Fibroblast of peridontal ligament (primary cell): ENCODE results near the gene CLIC6.

Source experiments
- DNase-seq: peaks from one replicate; pipeline ENCODE4 v3.0.0-alpha.2; 2010; ENCODE audit errors: extremely low read depth

The CLIC6 gene

DNA sequence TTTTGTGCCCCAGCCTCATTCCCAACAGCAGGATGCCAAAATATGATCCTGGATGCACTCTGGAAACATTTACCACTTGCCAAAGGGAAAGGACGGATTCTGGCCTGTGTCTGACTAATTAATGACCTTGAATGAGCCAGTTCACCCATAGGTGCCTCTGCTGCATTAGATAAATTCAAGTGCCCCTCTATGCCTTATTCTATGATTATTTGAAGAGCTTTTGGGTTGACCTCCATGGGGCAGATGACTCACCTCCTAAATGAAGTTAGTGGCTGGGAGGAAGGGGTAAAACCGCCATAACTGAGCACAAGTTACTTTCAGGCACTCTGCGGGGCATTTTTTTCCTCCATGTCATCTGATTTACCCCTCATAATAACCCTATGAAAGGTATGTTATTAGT, 98.1 kb downstream of the CLIC6 start:
- no peak for DNase-seq
